Islet of Langerhans (tissue), 1 donor: Measurements from ENCODE around the gene CLEC6A.
"Not testable (repeated sequence)": the region's sequence is repeated elsewhere in the genome, so short reads cannot be mapped to it uniquely, and the experiment has no call there.

Experiments
- FAIRE-seq: peaks from one replicate; lab custom pipeline; 2011; peaks lifted over from hg19 to GRCh38; lab: Jason Lieb, UNC

The CLEC6A gene

GRCh38 chr12:8495671-8496070 is 39.9 kb downstream of the CLEC6A start:
- not testable (repeated sequence) for FAIRE-seq

GRCh38 chr12:8496074-8496473 is 40.3 kb downstream of the CLEC6A start:
- FAIRE-seq = not testable (repeated sequence)

- no peak for FAIRE-seq
Observed at GRCh38 chr12:8499616-8500015, 43.9 kb downstream of the CLEC6A start.

DNA sequence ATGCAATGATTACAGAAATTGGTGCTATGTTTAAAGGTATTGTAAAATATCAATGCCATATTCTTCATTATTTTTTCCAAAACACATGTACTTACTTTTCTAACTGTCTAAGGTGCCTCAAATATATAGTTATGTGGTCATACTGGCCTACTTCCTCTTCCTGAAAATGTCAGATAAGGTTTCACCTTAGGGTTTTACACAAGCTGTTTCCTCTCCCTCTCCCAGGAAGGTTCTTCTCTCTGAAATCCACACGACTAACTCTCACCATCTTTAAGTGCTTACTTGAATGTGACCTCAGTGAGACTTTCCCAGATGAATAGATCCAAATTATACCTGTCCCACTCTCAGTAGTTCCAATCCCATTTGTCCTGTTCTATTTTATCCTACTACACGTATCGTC is 46.0 kb downstream of the CLEC6A start:
- FAIRE-seq = no peak

DNA sequence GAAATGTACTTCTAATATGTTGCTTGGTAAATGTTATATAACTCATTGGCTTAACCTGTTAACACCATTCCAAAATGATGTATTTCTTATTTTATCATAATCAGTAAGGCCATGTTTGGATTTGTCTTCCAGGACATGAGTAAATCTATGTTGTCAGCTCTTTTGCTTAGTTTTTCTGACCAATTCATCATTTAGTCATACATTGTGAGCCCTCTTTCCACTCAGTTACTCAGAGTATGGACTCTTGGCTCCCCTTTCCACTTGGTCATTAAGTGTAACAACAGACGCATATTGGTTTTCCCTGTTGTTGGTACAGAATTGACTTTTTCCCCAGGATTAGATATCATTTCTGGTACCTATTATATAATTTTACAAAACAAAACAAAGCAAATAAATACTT is 48.6 kb downstream of the CLEC6A start:
- FAIRE-seq = no peak

GRCh38 chr12:8507596-8507995 is 51.8 kb downstream of the CLEC6A start:
- no peak for FAIRE-seq

- no peak for FAIRE-seq
Observed at GRCh38 chr12:8508223-8508622, 52.5 kb downstream of the CLEC6A start.

GRCh38 chr12:8508910-8509841 is 53.4 kb downstream of the CLEC6A start:
- FAIRE-seq = no peak

- FAIRE-seq = no peak
Observed at GRCh38 chr12:8513256-8513655, 57.5 kb downstream of the CLEC6A start, which contains the start of gene CLEC4D. TSS of gene CLEC4D (plus strand) at chr12:8513503. CDS start at chr12:8513733, 230 bp downstream.

DNA sequence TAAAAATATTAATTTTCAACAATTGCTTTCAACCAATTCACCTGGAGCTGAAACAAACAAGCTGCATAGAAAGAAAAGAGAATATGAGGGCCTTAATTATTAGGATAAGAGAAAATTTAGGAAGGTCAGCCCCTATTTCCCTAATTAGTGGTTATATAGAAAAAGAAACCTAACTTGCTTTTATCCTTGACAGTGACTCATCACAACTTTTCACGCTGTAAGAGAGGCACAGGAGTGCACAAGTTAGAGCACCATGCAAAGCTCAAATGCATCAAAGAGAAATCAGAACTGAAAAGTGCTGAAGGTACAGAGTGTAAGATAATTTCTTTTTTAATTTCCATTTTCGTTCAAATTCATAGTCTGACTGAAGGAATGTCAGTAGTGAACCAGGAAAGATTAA is 62.2 kb downstream of the CLEC6A start:
- no peak for FAIRE-seq

- no peak for FAIRE-seq
Observed at GRCh38 chr12:8519171-8519570, 63.4 kb downstream of the CLEC6A start.

DNA sequence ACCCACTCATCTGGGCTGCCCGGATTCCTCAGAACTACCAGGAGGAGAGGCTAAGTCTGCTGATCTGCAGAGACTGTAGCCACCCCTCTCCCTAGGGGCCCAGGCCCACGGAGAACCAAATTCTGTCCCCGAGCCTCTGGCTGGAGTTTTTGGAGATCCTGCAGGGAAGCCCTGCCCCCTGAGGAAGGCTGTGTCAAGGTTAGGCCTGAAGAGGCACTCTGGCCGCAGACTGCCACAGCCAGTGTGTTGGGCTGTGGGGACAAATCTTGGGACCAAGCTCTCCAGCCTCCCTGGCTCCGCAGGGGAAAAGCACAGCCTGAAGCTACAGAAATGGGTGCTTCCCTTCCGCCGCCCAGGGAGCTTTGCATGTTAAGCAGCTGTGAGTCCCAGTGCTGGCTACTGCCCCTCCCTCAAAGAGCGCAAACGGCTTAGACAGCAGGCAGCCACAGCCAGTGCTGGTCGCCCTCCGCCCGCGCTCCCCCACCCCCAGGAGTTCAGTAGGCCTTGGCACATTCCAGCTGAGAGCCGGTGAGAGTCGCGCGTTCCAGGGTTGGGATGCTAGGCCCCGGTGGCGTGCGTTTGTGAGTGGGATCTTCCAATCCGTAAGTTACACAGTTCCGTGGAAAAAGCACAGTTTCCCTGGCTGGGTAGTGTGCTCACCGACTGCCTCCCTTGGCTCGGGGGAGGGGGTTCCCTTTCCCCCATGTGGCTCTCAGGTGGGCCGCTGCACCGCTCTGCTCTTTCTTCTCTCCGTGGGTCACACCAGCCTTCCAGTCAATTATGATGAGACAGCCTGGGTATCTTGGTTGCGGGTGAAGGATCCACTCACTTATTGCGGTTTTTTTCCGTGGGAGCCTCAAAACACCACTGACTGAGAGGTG is 71.7 kb downstream of the CLEC6A start:
- no peak for FAIRE-seq
